ENCODE results near the gene ECM2.
"Not testable (repeated sequence)": the region's sequence is repeated elsewhere in the genome, so short reads cannot be mapped to it uniquely, and the experiment has no call there.

DNA sequence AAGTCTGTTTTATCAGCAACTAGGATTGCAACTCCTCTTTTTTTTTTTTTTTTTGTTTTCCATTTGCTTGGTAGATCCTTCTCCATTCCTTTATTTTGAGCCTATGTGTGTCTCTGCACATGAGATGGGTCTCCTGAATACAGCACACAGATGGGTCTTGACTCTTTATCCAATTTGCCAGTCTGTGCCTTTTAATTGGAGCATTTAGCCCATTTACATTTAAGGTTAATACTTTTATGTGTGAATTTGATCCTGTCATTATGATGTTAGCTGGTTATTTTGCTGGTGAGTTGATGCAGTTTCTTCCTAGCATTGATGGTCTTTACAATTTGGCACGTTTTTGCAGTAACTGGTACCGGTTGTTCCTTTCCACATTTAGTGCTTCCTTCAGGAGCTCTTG lies 36.1 kb upstream of the ECM2 start:
- TF ChIP-seq, protein P1, sequence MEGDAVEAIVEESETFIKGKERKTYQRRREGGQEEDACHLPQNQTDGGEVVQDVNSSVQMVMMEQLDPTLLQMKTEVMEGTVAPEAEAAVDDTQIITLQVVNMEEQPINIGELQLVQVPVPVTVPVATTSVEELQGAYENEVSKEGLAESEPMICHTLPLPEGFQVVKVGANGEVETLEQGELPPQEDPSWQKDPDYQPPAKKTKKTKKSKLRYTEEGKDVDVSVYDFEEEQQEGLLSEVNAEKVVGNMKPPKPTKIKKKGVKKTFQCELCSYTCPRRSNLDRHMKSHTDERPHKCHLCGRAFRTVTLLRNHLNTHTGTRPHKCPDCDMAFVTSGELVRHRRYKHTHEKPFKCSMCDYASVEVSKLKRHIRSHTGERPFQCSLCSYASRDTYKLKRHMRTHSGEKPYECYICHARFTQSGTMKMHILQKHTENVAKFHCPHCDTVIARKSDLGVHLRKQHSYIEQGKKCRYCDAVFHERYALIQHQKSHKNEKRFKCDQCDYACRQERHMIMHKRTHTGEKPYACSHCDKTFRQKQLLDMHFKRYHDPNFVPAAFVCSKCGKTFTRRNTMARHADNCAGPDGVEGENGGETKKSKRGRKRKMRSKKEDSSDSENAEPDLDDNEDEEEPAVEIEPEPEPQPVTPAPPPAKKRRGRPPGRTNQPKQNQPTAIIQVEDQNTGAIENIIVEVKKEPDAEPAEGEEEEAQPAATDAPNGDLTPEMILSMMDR (IDR thresholded peaks at IDR 0.05) = not testable (repeated sequence)
- TF ChIP-seq POLR2A (IDR thresholded peaks at IDR 0.05) = not testable (repeated sequence)

All from testis (tissue), 2 donors.